HG03097 (cell line): ENCODE results near the gene RGS14.

Experiments used
- ATAC-seq: cut with Tn5 transposase; IDR thresholded peaks from one replicate; pipeline ENCODE4 v1.9.1; 2021; ENCODE audit not compliant: unreplicated experiment, low FRiP score

The RGS14 gene

DNA sequence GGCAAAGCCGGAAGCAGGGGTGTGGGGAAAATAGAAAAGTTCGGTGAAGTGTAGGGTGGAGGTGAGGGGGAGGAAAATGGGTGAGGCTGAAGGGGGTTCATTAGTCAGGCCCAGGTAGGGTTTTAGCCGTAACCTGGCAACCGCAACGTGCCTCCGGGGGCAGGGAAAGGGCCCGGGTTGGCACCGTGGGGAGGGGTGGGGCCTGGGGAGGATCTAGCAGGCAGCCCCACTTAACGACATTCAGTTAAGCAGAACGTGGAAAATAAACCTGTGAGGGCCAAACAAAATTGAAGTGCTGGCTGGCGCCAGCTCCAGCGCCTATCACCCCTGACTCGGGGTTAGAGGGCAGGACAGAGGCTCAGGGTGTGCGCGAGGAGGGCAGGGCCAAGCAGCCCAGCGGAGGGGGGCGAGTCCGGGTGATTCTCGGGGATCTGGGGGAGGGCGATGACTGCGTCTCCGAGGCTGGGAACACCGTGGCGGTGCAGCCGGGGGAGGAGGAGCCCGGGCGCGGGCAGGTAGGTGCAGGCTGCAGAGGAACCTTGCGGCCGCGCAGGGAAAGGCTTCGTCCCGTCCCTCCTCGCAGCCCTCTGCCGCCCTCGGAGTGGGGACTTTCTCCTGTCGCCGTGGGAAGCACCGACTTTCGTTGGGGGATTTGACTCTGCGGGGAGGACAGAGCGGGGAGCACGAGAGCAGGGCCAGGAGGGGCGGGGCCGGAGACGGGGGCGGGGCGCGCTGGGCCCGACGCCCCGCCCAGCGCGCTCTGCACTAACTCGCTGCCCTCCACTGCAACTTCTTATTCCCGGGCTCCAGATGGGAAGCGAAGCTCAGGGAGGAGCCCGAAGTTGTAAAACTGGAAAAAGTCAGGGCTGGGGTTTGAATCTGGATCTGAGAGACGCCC lies 5.1 kb downstream of the RGS14 start:
- ATAC-seq: no peak

DNA sequence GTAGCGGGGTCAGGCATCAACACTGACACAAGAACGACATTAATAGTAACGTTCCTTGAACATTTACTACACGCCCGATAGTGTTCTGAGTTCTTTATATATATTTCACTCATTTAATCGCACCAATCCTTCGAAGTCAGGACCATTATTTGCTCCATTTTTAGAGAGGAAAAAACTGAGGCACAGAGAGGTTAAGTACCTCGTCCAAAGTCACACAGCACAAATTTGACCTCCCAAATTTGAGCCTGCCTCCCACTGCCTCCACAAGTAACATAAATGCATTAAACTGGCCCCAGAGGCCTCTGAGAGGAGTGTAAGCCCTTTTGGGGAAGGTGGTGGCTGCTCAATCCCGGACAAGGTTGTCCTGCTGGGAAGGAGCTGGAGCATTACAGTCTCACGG lies 5.8 kb downstream of the RGS14 start:
- no peak for ATAC-seq

DNA sequence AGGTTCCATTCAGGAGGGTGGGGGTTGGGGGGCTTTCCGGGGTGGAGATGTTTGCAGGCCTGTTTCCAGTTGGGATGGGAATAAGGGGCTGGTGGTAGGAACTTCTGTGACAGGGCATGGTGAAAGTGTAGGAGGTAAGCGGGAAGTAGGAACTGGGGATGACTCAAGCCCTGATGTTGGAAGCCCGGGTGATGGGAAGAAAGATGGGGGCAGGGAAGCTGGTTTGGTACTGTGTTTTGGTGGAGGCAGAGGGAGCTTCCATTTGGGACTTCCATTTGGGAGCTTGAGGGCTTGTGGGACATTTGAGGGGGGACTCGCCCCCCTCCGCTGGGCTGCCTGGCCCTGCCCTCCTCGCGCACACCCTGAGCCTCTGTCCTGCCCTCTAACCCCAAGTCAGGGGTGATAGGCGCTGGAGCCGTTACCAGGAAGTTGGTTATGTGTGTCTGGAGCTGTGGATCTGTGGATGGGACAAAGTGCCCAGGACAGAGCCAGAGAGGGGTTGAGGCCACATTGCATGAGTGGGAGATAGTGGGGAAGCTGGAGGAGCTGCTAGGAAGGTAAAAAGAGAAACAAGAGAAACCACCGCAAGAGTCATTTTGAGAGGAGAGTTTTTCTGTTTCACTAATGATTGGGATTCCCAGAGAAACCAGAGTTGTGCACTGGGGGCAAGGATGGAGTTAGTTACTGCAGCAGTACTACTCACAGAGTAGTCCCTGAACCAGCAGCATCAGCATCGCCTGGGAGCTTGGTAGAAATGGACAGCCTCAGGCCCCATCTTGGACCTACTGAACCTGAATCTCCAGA lies 6.6 kb downstream of the RGS14 start:
- ATAC-seq: no peak

DNA sequence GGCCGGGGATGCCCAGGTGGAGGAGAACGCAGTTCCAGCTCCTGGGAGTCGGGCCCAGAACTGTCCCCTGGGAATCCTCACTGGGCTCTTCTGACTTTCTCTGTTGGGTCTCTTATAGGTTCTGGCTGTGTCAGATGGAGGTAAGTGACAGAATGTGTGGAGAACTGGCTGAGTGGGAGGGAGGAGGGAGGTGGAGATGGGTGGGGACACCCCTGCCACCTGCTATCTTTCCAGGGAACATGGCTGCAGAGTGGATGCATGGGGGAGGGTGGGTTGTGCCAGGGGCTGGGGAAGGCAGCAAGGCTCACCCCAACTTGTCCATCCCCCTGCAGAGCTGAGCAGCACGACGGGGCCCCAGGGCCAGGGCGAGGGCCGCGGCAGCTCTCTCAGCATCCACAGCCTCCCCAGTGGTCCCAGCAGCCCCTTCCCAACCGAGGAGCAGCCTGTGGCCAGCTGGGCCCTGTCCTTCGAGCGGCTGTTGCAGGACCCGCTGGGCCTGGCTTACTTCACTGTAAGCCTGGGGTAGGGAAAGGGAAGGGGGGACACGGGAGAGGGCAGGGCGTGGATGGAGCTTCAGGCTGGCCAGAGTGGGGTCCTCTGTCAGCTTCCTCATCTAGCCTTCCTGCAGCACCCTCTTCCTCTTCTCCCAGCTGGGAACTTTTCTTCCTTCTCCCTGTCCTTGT lies 8.3 kb downstream of the RGS14 start:
- ATAC-seq: no peak

DNA sequence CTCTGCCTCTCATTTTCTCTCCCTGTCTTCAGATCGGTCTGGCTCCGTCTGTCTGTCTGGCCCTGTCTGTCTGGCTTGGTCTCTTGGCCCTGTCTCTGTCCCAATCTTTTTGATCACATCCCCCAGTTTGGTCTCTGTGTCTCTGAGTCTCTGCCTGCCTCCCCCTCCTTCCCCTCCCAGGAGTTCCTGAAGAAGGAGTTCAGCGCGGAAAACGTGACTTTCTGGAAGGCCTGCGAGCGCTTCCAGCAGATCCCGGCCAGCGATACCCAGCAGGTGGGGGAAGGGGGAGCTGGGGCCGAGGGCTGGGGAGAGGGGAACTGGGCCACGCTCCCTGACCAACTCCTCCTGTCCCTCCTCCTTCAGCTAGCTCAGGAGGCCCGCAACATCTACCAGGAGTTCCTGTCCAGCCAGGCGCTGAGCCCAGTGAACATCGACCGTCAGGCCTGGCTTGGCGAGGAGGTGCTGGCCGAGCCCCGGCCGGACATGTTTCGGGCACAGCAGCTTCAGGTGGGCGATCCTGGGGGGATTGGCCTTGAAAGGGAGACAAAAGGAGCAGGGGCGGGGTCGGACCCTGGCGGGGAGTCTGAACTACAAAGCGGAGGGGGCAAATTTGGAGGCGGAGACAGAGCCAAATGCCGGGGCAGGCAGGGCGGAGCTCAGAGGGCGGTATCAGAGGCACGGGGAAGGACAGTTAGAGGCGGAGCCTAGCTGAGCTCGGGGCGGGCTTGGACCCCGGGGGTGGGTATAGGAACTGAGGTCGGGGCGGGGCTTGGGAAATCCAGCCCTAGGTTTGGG lies 9.0 kb downstream of the RGS14 start:
- no peak for ATAC-seq

DNA sequence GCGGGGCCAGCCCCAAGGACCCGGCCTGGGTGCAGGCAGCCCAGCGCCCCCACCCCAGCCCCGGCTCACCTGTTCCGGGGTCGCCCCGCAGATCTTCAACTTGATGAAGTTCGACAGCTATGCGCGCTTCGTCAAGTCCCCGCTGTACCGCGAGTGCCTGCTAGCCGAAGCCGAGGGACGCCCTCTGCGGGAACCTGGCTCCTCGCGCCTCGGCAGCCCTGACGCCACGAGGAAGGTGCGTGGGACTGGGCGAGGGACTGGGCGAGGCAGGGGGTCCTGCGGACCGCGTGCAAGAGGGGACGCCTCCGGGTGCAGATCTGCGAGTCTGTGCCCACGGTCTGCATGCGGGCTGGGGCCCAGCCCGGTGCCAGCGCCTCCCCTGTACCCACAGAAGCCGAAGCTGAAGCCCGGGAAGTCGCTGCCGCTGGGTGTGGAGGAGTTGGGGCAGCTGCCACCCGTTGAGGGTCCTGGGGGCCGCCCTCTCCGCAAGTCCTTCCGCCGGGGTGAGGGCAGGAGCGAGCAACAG lies 9.7 kb downstream of the RGS14 start:
- no peak for ATAC-seq

DNA sequence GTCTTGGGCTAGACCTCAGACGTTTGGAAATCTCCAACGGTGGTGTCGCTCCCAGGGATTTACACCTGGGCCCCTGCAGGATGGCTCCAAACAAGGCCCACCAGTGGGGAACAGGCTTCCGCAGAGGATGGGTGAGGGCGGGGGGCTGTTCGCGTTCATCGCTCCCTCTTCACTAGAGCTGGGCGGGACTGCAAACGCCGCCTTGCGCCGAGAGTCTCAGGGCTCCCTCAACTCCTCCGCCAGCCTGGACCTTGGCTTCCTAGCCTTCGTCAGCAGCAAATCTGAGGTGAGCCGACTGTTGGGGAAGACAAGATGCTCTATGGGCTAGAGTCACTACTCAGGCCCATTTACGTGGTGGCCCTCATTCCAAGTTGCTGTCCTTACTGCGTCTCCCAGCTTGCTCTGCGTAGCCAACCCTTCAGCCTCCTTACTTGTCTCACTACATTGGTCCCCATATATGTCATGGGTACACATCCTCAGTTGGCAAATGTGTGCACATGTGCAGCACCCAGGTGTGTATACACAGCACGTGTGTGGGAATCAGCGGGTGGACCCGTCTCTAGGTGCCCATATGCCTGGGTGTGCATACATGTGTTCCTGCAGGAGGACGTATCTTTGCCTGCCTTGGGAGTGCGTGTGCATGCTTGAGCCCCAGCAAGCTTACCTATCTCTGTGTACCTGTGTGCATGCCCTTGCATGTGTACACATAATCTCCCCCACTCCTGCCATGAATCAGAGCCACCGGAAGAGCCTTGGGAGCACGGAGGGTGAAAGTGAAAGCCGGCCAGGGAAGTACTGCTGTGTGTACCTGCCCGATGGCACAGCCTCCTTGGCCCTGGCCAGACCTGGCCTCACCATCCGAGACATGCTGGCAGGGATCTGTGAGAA lies 10.5 kb downstream of the RGS14 start:
- ATAC-seq: no peak

DNA sequence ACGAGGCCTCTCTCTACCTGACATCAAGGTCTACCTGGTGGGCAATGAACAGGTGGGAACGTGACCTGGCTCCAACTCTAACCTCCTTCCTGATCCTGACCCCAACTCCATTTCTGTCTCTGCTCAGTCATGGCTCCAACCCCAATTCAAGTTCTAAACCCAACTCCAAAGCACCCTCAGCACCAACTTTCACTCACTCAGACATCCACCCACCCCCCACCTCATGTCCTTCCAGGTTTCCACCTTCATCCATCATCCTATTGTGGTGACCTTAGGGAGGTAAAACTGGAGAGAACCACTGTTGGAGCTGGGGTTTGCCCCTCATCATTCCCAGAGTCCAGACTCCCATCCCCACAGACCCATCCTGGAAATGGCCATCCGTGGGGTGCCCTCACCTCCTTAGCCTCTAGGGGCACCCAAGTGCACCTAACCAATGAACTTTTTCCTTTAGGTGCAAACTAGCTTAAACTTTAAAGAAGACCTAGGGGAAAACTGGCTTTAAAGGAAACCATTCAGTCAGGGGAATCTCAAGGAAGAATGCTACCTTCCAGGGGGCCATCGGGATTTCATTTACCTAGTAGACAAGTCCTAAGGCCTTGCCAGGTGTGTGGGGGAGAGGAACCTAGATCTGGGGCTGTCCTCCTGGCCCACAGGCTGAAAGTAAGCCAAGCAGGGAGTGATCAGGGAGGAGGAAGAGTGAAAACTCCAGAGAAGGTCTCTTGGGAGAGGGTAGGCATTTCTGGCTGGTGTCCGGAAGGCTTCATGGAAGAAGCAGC lies 11.3 kb downstream of the RGS14 start:
- ATAC-seq: no peak

DNA sequence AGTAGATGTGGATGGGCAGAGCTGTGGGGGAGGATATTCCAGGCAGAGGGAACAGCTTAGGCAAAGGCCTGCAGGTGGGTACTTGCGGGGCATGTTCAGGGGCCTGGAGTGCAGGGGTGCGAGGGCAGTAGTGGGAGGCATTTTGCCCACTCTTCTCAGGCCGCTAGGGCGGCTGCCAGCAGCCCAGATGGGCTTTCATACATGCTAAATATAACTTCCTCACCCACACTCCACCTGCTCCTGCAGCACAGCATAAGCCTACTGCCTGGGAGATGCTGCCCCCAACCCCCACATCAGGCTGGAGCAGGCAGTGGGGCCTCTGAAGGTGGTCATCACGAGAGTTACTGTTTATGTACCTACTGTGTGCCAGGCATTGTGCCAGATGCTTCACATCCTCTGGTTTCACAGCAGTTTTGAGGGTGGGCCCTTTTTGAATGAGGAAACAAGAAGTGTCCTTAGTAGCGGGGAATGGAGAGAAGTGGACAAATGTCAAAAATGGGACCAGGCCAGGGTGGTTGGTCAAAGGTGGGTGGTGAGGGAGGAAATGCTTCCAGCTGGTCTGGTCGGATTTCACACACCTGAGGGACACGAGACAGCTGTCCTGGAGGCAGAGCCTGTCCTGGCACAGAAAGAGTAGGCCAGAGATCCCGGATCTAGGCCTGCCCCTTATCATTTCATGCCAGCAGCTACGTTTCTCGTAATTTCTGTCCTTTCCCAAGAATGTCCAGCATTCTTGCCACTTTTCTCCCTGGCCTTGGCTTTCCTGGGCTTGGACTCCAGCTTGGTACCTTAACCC lies 12.1 kb downstream of the RGS14 start:
- ATAC-seq: no peak

DNA sequence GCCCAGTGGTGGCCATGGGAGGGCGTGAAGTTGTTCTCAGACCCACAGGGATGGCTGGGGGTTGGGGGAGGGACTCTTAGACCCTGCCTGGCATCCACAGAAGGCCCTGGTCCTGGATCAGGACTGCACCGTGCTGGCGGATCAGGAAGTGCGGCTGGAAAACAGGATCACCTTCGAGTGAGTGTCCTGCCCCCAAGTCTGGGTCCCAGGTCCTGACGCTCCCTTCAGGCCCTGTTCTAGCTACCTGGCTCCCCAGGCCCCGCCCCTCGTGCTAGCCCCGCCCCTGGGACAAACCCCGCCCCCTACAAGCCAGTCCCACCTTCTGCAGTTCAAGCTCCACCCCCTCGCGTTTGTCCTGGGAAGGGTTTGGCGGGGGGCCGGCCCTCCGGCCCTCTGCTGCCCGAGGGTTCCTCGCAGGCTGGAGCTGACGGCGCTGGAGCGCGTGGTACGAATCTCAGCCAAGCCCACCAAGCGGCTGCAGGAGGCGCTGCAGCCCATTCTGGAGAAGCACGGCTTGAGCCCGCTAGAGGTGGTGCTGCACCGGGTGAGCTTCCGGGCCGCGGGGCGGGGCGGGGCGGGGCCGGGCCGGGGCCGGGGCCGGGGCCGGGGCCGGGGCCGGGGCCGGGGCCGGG lies 12.9 kb downstream of the RGS14 start:
- no peak for ATAC-seq

DNA sequence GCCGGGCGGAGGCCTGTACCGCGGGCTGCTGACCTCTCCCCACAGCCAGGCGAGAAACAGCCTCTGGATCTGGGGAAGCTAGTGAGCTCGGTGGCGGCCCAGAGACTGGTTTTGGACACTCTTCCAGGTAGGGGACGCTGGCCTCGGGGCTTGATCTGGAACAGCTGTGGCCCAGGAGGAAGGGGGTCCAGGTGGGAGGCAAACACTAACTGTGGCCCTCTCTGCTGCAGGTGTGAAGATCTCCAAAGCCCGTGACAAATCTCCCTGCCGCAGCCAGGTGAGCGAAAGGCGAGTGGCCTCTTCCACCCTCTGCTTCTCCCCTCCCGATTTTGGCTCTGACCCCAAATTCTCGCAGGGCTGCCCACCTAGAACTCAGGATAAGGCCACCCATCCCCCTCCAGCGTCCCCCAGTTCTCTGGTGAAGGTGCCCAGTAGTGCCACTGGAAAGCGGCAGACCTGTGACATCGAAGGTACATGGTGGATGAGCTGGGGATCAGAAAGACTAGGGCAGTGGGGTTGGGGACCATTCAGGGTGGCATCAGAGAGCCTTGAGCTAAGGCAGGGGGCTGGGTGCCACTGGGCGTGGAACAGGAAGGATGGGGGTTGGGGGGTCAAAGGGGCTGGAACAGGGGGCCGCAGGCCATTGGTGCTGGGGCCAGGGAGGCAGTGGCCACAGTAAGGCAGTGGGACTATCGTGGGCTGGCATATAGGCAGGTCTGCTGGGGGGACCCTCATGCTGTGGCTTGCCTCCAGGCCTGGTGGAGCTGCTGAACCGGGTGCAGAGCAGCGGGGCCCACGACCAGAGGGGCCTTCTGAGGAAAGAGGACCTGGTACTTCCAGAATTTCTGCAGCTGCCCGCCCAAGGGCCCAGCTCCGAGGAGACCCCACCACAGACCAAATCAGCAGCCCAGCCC lies 13.7 kb downstream of the RGS14 start:
- no peak for ATAC-seq

DNA sequence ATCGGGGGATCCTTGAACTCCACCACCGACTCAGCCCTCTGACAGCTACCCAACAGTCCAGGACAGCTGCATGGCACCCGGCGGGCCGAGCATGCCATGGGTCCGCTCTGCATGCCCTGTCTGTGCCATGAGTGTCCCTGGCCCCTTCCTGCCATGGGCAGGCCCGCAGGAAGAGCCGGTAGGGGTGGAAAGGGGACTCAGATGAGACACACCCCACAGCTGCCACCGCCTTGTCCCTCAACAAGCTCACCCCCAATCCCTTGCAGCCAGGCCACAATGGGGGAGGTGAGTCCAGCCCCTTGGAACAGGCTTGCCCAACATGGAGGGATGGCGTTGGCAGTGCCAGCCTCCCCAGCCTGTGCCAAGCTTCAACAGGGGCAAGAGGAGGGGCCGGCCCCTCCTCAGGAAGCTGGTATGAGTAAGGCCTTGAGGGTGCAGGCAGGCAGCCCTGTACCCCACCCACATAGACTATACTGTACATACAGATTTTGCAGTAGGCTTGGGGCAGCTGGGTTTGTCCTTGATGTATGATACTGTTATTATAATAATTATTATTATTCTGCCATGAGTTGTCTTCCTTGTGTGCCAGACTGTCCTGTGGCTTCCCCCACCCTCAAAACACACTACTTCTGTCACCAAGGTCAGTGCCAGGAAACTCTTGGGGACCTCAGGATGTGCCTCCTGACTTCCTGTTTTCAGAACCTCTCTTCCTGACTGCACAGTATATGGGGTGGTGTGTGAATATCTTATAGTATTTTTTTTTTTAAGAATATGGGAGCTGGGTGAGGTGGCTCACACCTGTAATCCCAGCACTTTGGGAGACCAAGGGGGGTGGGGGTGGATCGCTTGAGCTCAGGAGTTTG lies 14.5 kb downstream of the RGS14 start:
- ATAC-seq: no peak

DNA sequence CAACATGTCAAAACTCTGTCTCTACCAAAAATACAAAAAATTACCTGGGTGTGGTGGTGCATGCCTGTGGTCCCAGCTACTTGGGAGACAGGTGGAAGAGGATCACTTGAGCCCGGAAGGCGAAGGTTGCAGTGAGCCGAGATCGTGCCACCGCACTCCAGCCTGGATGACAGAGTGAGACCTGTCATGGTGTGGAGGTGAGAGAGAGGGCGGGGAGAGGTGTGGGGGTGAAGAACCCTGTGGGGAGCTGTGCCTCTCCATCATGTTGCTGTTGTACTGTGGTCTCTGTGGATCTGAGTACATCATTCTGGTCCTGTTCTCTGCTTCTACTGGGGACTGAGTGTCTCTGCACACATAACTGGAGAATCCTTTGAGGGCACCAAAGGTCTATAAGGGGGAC lies 15.2 kb downstream of the RGS14 start:
- no peak for ATAC-seq

DNA sequence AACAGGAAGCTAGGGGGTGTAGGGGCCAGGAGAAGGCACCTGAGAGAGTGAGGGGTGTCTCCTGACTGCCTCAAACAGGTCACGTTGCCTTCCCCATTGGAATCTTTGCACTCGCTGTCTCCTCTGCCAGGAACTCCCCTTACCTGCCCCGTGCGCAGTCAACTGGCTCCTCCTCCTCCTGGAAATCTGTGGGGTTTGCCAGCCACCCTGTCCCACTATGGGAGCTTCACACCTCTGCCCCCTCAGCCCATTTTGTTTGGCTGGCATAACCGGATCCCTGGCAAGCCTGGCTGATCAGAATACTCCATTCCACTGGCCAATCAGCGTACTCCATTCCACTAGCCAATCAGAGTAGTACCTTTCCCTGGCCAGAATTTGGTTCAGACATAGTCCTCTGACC lies 16.1 kb downstream of the RGS14 start:
- no peak for ATAC-seq

DNA sequence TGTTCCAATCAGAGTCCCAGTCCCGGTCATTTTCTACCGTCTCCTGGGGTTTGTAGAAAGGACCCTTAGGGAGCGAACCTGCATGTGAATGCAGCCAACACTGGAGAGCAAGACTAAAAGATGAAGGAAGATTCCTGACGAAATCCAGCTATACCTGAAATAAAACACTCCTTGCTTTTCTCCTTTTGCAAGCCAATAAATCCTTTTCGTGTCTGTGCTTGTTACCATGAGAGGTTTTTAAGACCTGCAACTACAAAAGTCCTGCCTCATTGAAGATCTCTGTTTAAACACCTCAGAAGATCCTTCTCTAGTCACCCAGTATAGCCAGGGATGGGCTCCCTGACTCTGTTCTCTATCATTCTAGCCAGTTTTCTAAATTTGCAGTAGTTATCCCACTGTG lies 16.5 kb downstream of the RGS14 start:
- no peak for ATAC-seq
